GM15510 (cell line): ENCODE results near the gene CCDC174.

ENCODE experiments used
- POLR2A ChIP-seq: IDR thresholded peaks from 3 replicates; pipeline ENCODE4 v1.6.1; 2011; ENCODE audit warnings: borderline replicate concordance; ENCODE audit not compliant: insufficient read length; ENCODE audit errors: extremely low read depth

Gene CCDC174

GRCh38 chr3:14621093-14621492, 30.5 kb upstream of the CCDC174 start:
- TF ChIP-seq POLR2A: no peak

- TF ChIP-seq POLR2A: no peak
These were observed 29.2 kb upstream of the CCDC174 start for GRCh38 chr3:14622368-14622767.

- no peak for TF ChIP-seq POLR2A
These were observed 28.0 kb upstream of the CCDC174 start for GRCh38 chr3:14623569-14624051.

GRCh38 chr3:14624498-14624897, 27.1 kb upstream of the CCDC174 start:
- no peak for TF ChIP-seq POLR2A

GRCh38 chr3:14625443-14625842, 26.1 kb upstream of the CCDC174 start:
- TF ChIP-seq POLR2A: no peak

- no peak for TF ChIP-seq POLR2A
These were observed 23.7 kb upstream of the CCDC174 start for GRCh38 chr3:14627815-14628214.

GRCh38 chr3:14628406-14628805, 23.2 kb upstream of the CCDC174 start:
- no peak for TF ChIP-seq POLR2A

- TF ChIP-seq POLR2A: no peak
These were observed 21.0 kb upstream of the CCDC174 start for GRCh38 chr3:14630404-14631100.

GRCh38 chr3:14631101-14631497, 20.5 kb upstream of the CCDC174 start:
- TF ChIP-seq POLR2A: no peak

GRCh38 chr3:14631687-14632441, 19.7 kb upstream of the CCDC174 start:
- no peak for TF ChIP-seq POLR2A

GRCh38 chr3:14632442-14632930, 19.1 kb upstream of the CCDC174 start:
- no peak for TF ChIP-seq POLR2A

- no peak for TF ChIP-seq POLR2A
These were observed 18.1 kb upstream of the CCDC174 start for GRCh38 chr3:14633417-14633816.

- TF ChIP-seq POLR2A: no peak
These were observed 17.6 kb upstream of the CCDC174 start for GRCh38 chr3:14633819-14634424.

GRCh38 chr3:14634763-14635400, 16.7 kb upstream of the CCDC174 start:
- TF ChIP-seq POLR2A: no peak
